Glomerular endothelial cell (primary cell): ENCODE data around the gene ARHGAP12. TPM values are rescaled to one million over a fixed set of nuclear protein-coding genes. Genes with fewer than 3 reads are reported as not detected.

Source experiments
- total RNA-seq: library from RNA; depleted of rRNA; stranded (reverse); fragments of >200 nt; gene quantifications from 2 replicates; pipeline ENCODE4 v1.2.3, GENCODE V29; 2015

Gene ARHGAP12
- total RNA-seq, 1 donor from 2014 or later, result 24.7 TPM

Other genes with a start within 250 kb of the ARHGAP12 start
- gene KIF5B, start 127.6 kb upstream of the ARHGAP12 start, total RNA-seq, result 117 and 161 TPM in 2 replicates